IMR-90 (cell line): ENCODE measurements around the gene CNST. TPM values are rescaled to one million over a fixed set of nuclear protein-coding genes. Genes with fewer than 3 reads are reported as not detected.

Source experiments
- ATAC-seq: fragments of 200-7000 bp; cut with Tn5 transposase; 2 replicates; pipeline ENCODE4 v1.9.1; 2020; ENCODE audit warnings: low read depth, mild to moderate bottlenecking, moderate library complexity
- BruUV-seq: library from RNA; stranded (reverse); fragments of 400-500 nt; replicated peaks from 2 replicates; lab custom pipeline; 2021; lab: Mats Ljungman, UMichigan
- CTCF ChIA-PET: fragments of 300-600 bp; formaldehyde crosslinking; extraction: SDS; loops from one replicate; lab custom pipeline; 2021; ENCODE audit warnings: antibody characterized with exemption; lab: Yijun Ruan, JAX
- POLR2A ChIA-PET: fragments of 300-600 bp; sonication (Branson Sonifier 250); formaldehyde crosslinking; loops from one replicate; lab custom pipeline; 2022; ENCODE audit warnings: antibody characterized with exemption; ENCODE audit not compliant: unreplicated experiment; lab: Charles Lee
- DNase-seq: peaks from one replicate; pipeline ENCODE4 v3.0.0; 2013
- H2AFZ ChIP-seq: replicated peaks from 2 replicates; pipeline ENCODE3; 2013; ENCODE audit warnings: low read length, mild to moderate bottlenecking; ENCODE audit not compliant: poor library complexity
- H2AK5ac ChIP-seq: 2 replicates; pipeline ENCODE4 v1.6.1; 2013; ENCODE audit warnings: low read depth, low read length, inconsistent platforms
- H2AK9ac ChIP-seq: replicated peaks from 2 replicates; pipeline ENCODE3; 2013; ENCODE audit warnings: mild to moderate bottlenecking, low read depth, low read length, moderate library complexity; ENCODE audit not compliant: poor library complexity
- H2BK120ac ChIP-seq: 2 replicates; pipeline ENCODE4 v1.6.1; 2013; ENCODE audit warnings: low read depth, low read length, inconsistent platforms
- H2BK15ac ChIP-seq: 3 replicates; pipeline ENCODE4 v1.6.1; 2013; ENCODE audit warnings: low read depth, low read length, inconsistent platforms
- H2BK20ac ChIP-seq: 2 replicates; pipeline ENCODE4 v1.6.1; 2013; ENCODE audit warnings: low read depth, mild to moderate bottlenecking, inconsistent platforms, low read length, moderate library complexity
- H2BK5ac ChIP-seq: 2 replicates; pipeline ENCODE4 v1.6.1; 2013; ENCODE audit warnings: mild to moderate bottlenecking, low read depth, low read length, inconsistent platforms; ENCODE audit not compliant: poor library complexity, severe bottlenecking
- H3K14ac ChIP-seq: replicated peaks from 2 replicates; pipeline ENCODE4 v1.6.1; 2013; ENCODE audit warnings: low read depth, low read length, inconsistent platforms
- H3K18ac ChIP-seq: 2 replicates; pipeline ENCODE4 v1.6.1; 2013; ENCODE audit warnings: low read depth, low read length, control low read depth
- H3K23ac ChIP-seq: 2 replicates; pipeline ENCODE4 v1.6.1; 2013; ENCODE audit warnings: low read depth, low read length, inconsistent platforms
- H3K27ac ChIP-seq: 2 replicates; pipeline ENCODE4 v1.5.1; 2013; ENCODE audit warnings: mild to moderate bottlenecking, control low read depth, low read length; ENCODE audit not compliant: insufficient read depth
- H3K27me3 ChIP-seq: 2 replicates; pipeline ENCODE4 v1.6.1; 2013; ENCODE audit warnings: low read length; ENCODE audit not compliant: control insufficient read depth, insufficient read depth
- H3K36me3 ChIP-seq: 2 replicates; pipeline ENCODE4 v1.6.1; 2013; ENCODE audit warnings: low read length, mixed read lengths; ENCODE audit not compliant: control insufficient read depth, insufficient read depth
- H3K4ac ChIP-seq: 2 replicates; pipeline ENCODE4 v1.6.1; 2013; ENCODE audit warnings: low read depth, low read length, inconsistent platforms
- H3K4me1 ChIP-seq: 2 replicates; pipeline ENCODE4 v1.6.1; 2013; ENCODE audit warnings: low read length, mixed read lengths; ENCODE audit not compliant: control insufficient read depth, insufficient read depth
- H3K4me2 ChIP-seq: 2 replicates; pipeline ENCODE4 v1.6.1; 2013; ENCODE audit warnings: low read depth, mild to moderate bottlenecking, control low read depth, low read length, moderate library complexity
- H3K4me3 ChIP-seq: 2 replicates; pipeline ENCODE4 v1.5.1; 2013; ENCODE audit warnings: low read depth, mild to moderate bottlenecking, control low read depth, low read length, moderate library complexity; ENCODE audit not compliant: insufficient read depth
- H3K56ac ChIP-seq: 2 replicates; pipeline ENCODE4 v1.6.1; 2013; ENCODE audit warnings: low read length, inconsistent platforms; ENCODE audit not compliant: insufficient read depth; ENCODE audit errors: extremely low read depth
- H3K79me1 ChIP-seq, 2 experiments: 2 replicates each; pipeline ENCODE4 v1.6.1; 2013; ENCODE audit warnings: low read length in 2 of 2, inconsistent platforms in 1 of 2, low read depth in 1 of 2
- H3K9ac ChIP-seq: 2 replicates; pipeline ENCODE4 v1.6.1; 2013; ENCODE audit warnings: low read depth, low read length, control low read depth
- H3K9me1 ChIP-seq: 2 replicates; pipeline ENCODE4 v1.6.1; 2013; ENCODE audit warnings: low read length, inconsistent platforms; ENCODE audit not compliant: insufficient read depth
- H3K9me3 ChIP-seq: 2 replicates; pipeline ENCODE4 v1.6.1; 2013; ENCODE audit warnings: low read length; ENCODE audit not compliant: control insufficient read depth, insufficient read depth
- H4K20me1 ChIP-seq: 2 replicates; pipeline ENCODE4 v1.6.1; 2013; ENCODE audit warnings: low read length, inconsistent platforms; ENCODE audit not compliant: insufficient read depth
- H4K5ac ChIP-seq: 2 replicates; pipeline ENCODE4 v1.6.1; 2013; ENCODE audit warnings: mild to moderate bottlenecking, low read depth, low read length, control low read depth
- H4K8ac ChIP-seq, 2 experiments: 2 replicates each; pipeline ENCODE4 v1.6.1; 2013; ENCODE audit warnings: low read depth in 2 of 2, low read length in 2 of 2, control low read depth in 1 of 2, inconsistent platforms in 1 of 2
- H4K91ac ChIP-seq: 2 replicates; pipeline ENCODE4 v1.6.1; 2013; ENCODE audit warnings: low read depth, low read length, inconsistent platforms; ENCODE audit not compliant: insufficient read depth
- CEBPB ChIP-seq: IDR thresholded peaks from 2 replicates; pipeline ENCODE4 v1.6.1; 2012; ENCODE audit warnings: low read depth, low read length, improper control_type of control experiment
- ELK1 ChIP-seq: fragments of 150-350 bp; IDR thresholded peaks from 2 replicates; pipeline ENCODE4 v1.6.1; 2016; ENCODE audit warnings: low read depth, mild to moderate bottlenecking, low read length, moderate library complexity, borderline replicate concordance
- FOS ChIP-seq: fragments of 150-350 bp; IDR thresholded peaks from 2 replicates; pipeline ENCODE4 v1.6.1; 2016; ENCODE audit warnings: low read depth, low read length
- MXI1 ChIP-seq: IDR thresholded peaks from 2 replicates; pipeline ENCODE4 v1.6.1; 2012; ENCODE audit warnings: low read depth, mild to moderate bottlenecking, low read length, moderate library complexity, borderline replicate concordance
- NFE2L2 ChIP-seq: fragments of 150-350 bp; IDR thresholded peaks from 2 replicates; pipeline ENCODE4 v1.6.1; 2016; ENCODE audit warnings: low read depth, mild to moderate bottlenecking, low read length
- RCOR1 ChIP-seq: IDR thresholded peaks from 2 replicates; pipeline ENCODE4 v1.6.1; 2012; ENCODE audit warnings: mild to moderate bottlenecking, low read length, improper control_type of control experiment; ENCODE audit not compliant: insufficient replicate concordance
- RFX5 ChIP-seq: IDR thresholded peaks from 2 replicates; pipeline ENCODE4 v1.8.0; 2012; ENCODE audit warnings: low read depth, mild to moderate bottlenecking, low read length, moderate library complexity
- WGBS, 2 experiments: methylation state at CpG; one replicate each; pipeline versions ENCODE4 v1.1.5 to v1.1.7; 2013; ENCODE audit warnings: missing lambda C conversion rate in 2 of 2; ENCODE audit not compliant: insufficient read length in 1 of 2; ENCODE audit errors: extremely low coverage in 2 of 2; 5-methylcytosine and 5-hydroxymethylcytosine counted together
- dilution Hi-C: fragments of 300-500 bp; cut with HindIII; formaldehyde crosslinking; loops from one replicate; pipeline ENCODE4 v1.14.3; 2018; ENCODE audit warnings: low sequenced_read_pairs; ENCODE audit not compliant: unreplicated experiment
- in situ Hi-C: fragments of 300-500 bp; cut with MboI; formaldehyde crosslinking; loops from 3 replicates; pipeline ENCODE4 v1.14.3; 2019; ENCODE audit warnings: low sequenced_read_pairs, inconsistent platforms, mixed read lengths
- intact Hi-C: fragments of 100-400 bp; cut with micrococcal nuclease; formaldehyde crosslinking; loops from 2 replicates; pipeline ENCODE4 v1.10.0; 2022
- polyA plus RNA-seq, 3 experiments: library from polyadenylated mRNA; depleted of rRNA; stranded (reverse); fragments of >200 nt; gene quantifications; 2 replicates each; pipeline ENCODE4 v1.2.3, GENCODE V29; 2012; ENCODE audit warnings: low replicate concordance in 1 of 3
- total RNA-seq: library from RNA; depleted of rRNA; stranded (reverse); fragments of >200 nt; gene quantifications from 2 replicates; pipeline ENCODE4 v1.2.3, GENCODE V29; 2012

The CNST gene
- total and polyA plus RNA-seq, 2 of the 4 experiments (the other 2 are of a cell fraction) = 15.4 to 25.5 TPM

GRCh38 chr1:246705368-246705767 is 139.1 kb downstream of the CNST start:
- dilution Hi-C loops (no loop called here), in situ Hi-C loops (no loop called here), intact Hi-C loops (no loop called here)
- no TSS peak for BruUV-seq
- peak overlapping the region; percentile 96 for H3K18ac ChIP-seq
- no peak overlapping the region for H2AFZ ChIP-seq
- no peaks in the 10 kb centered on the region; the same call in 1 of the 2 replicates for H3K9me3 ChIP-seq
- peak; percentile 96 for ATAC-seq
- H4K20me1 ChIP-seq = no peaks in the 10 kb centered on the region
- no peaks in the 10 kb centered on the region for H3K36me3 ChIP-seq
- no peak overlapping the region for H3K56ac ChIP-seq
- peak overlapping the region; percentile 57; the same call in 1 of the 2 replicates for H2BK20ac ChIP-seq
- ChIA-PET CTCF (no interaction called here), POLR2A (interaction anchor here (0.6 kb wide), 1 partner anchor 215 kb away, joined by 3 read pairs; no protein-coding TSS in a partner anchor)
- peak overlapping the region; percentile 68; the same call in 1 of the 2 replicates for H3K4me2 ChIP-seq
- peak overlapping the region; percentile 95 for H2BK120ac ChIP-seq
- peak overlapping the region; percentile 86 for H2BK5ac ChIP-seq
- H2AK9ac ChIP-seq = no peak overlapping the region
- no peaks in the 10 kb centered on the region for H3K79me1 ChIP-seq
- 0 out of 3 replicates have a peak overlapping the region, but pooled peaks have one; percentile 36 for H2BK15ac ChIP-seq
- H4K5ac ChIP-seq = peak overlapping the region; percentile 89
- H3K27me3 ChIP-seq = no peaks in the 10 kb centered on the region
- no peak overlapping the region for H3K9ac ChIP-seq
- peak overlapping the region; percentile 70 to 89; a peak in 3 of 4 replicates for H4K8ac ChIP-seq
- peak overlapping the region; percentile 7; the same call in 1 of the 2 replicates for H3K23ac ChIP-seq
- no peaks in the 10 kb centered on the region; the same call in 1 of the 2 replicates for H3K9me1 ChIP-seq
- peak overlapping the region; percentile 100; the same call in 1 of the 2 replicates for H3K27ac ChIP-seq
- TF ChIP-seq RFX5 (no peak), MXI1 (no peak), NFE2L2 (no peak), RCOR1 (peak; percentile 53), ELK1 (no peak), CEBPB (peak; percentile 99), FOS (peak; percentile 56; the same call in 1 of the 2 replicates)
- peak overlapping the region; percentile 65; the same call in 1 of the 2 replicates for H4K91ac ChIP-seq
- peak overlapping the region; percentile 56 for H3K4ac ChIP-seq
- no CpG with 5 or more reads among the region's 3 CpGs for WGBS, 2 experiments
- no peak overlapping the region; the same call in 1 of the 2 replicates for H2AK5ac ChIP-seq
- H3K14ac ChIP-seq = no peak overlapping the region; the same call in 1 of the 2 replicates
- peak; percentile 96 for DNase-seq
- peaks cover 5% of the 10 kb centered on the region for H3K4me1 ChIP-seq
- H3K4me3 ChIP-seq = no peak overlapping the region
